Measurements from ENCODE around the gene NSUN4.

The NSUN4 gene

DNA sequence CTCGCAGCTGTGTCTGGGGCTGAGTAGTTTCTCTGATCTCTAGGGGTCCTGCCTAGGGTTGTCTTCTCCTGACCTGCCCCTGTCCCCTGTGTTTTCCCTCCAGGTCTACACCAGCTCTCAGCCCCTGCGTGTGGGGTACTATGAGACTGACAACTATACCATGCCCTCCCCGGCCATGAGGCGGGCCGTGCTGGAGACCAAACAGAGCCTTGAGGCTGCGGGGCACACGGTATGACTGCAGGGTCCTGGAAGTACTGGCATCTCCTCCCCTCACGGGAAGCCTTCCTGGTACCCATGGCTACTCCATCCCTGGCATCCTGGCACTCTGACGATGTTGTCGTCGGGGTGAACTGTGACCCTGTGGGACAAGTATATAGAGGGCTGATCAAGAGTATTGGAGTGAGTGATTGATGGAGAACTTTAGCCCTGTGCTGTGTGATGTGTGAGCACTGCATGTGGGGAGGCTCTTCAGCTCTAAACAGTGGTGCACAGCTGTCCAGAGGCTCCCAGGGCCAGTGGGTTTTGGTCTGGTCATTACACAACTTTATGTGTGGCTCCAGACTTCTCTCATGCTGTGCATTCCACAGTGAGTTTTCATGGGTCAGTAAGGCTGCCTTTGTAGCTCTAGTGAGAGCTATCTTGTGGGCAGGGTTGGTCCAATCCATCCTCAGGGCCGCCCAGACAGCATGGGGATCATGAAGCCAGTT lies 67.9 kb downstream of the NSUN4 start:
- DNase-seq: no peak

DNA sequence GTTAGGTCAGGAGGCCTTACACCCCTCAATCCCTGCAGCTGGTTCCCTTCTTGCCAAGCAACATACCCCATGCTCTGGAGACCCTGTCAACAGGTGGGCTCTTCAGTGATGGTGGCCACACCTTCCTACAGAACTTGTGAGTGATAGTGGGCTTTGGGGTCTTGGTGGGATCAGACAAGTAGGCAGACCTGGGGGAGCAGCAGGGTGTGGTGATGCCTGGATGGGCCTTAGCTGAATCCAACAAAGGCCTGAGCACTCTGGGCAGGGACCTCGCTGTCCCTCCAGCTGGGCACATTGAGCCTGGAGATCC lies 68.4 kb downstream of the NSUN4 start:
- no peak for DNase-seq

DNA sequence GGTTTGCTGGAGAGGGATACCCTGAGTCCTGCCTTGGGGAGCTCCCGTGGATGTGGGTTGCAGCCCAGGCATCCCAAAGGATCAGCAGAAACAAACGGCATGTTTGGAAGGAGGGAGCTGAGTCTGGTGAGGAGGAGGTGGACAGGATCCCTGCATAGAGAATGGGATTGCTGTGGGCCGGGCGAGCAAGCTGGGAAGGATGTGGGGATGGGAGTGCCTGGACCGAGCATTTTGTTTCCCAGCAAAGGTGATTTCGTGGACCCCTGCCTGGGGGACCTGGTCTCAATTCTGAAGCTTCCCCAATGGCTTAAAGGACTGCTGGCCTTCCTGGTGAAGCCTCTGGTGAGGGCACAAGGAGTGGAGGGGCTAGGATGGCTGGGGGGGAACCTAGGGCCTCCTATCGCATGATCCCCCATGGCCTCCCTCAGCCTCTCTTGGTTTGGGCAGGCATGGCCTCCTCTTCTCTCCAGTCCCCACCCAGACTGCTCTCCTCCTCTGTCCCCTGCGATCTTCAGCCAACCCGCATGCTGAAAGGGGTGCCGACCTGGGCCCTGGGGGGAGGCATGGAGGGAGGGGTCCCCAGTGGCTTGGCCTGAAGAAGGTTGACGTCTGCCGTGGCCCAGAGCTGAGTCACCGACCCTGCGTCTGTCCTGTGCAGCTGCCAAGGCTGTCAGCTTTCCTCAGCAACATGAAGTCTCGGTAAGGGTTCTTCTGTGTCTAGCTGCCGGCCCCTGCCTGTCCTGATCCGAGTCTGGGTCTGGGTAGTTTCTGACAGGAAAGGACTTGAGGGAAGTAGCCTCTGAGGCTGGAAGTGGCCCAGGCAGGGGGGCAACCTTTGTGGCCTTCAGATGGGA lies 69.8 kb downstream of the NSUN4 start:
- DNase-seq: no peak

DNA sequence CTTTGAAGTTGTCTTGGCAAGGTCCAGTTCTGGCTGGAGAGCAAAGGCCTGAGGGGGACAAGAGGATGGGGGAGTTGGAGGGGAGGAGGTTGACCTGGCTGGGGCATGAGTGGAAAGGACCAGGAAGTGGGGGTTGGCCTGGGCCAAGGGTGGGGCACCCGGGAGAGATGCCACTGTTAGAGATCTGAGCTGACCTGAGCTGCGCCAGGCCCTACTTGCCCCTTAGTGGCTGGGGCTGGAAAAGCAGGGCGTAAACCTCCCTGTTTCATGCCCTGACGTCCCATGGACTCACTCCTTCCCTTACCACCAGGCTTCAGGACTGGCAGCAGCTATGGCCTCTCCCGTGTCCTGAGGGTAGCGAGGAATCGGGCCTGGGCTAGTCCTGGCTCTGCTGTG lies 70.4 kb downstream of the NSUN4 start:
- DNase-seq: no peak
